Activated CD8-positive, alpha-beta memory T cell treated with anti-CD3 and anti-CD28 coated beads, Interleukin-2, amount 50 U/mL, for 1 hour (primary cell): ENCODE data around the gene IFI27.

Experiments used
- DNase-seq: peaks from one replicate; pipeline ENCODE4 v3.0.0-alpha.2; 2020; ENCODE audit errors: extremely low read depth

The IFI27 gene

DNA sequence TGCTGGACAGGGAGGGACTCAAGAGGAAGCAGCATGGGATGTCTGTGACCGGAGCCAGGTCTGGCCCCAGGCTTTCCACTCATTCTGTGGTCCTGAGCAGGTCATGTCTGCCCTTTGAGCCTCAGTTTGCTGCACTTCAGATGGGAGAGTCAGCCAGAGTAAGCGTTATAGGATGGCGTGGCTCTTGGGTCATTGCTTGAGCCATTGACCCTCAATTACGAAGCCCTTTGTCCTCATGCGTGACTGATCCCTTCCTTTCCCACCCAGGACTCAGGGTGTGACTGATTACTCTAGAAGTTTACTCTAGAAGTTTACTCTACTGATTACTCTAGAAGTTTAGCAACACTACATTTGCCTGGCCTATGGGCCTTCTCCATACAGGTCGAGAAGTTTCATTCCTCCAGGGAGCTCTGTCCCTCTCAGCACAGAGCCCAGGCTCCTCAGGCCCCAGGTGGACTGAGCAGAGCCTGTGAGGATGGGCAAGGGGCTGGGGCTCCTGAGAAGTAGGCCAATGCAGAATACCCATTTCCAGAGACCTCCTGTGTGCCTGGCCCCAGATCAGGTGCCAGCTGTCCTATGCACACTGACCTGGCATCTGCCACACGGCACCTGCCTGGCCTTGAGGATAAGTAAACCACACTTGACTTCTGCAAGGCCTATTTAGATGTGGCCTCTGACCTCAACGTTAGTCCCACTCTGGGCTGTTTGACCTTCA, 7.6 kb upstream of the IFI27 start:
- DNase-seq = no peak

DNA sequence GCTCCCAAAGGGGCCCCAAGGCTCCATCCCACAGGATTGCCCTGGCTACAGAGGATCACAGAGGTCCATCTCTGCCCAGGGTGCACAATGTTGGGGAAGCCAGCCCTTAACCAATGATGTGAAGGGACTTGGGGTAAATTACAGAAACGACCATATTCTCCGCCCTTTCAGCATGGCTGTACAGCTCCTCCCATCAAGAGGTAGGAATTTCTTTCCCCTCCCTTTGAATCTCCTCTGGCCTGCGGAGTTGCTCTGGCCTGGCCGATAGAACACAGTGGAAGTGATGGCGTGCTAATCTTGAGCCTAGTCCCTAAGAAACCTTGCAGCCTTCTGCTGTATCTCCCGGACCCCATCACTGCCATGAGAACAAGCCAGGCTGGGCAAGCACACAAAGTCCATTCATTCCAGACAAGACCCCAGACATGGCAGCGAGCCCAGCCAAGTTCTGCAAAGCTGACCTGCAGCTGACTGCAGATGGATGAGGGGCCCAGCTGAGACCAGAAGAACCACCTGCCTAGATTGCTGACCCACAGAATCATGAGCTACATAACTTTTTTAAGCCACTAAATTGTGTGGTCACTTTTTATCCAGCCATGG, 6.9 kb upstream of the IFI27 start:
- no peak for DNase-seq

DNA sequence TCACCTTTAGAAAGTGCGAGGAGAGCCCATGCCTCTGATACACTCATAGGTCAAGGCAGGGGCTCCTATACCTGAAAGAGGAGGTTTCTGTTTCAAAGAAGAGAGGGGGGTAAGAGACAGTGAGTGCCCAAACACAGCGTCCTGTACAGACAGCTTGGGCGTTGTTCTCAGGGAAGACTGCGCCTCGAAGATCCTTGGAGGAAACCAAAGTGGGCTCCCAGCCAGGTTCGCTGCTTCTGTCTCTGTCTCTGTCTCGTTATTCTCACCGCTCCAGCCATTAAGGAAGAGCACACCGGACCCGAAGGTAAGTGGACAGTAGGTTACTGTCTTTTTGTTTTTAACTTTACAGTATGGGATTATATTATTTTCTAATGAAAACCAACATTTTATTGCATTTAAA, 5.8 kb upstream of the IFI27 start:
- DNase-seq = no peak

DNA sequence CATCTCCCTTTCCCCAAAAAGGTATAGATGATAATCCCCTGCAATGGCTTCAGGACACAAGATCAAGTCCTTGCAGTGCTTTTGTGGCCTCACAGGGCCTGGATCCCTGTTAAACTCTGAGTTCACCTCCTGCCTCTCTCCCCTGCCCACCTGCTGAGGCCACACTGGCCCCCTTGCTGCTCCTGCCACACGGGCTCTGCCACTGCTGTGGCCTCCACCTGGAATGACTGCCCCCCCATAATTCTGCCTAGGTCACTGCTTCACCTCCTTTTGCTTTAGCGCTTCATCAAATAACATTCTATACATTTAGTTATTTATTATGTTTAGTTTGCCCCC, 653 bp upstream of the IFI27 start:
- DNase-seq = no peak

DNA sequence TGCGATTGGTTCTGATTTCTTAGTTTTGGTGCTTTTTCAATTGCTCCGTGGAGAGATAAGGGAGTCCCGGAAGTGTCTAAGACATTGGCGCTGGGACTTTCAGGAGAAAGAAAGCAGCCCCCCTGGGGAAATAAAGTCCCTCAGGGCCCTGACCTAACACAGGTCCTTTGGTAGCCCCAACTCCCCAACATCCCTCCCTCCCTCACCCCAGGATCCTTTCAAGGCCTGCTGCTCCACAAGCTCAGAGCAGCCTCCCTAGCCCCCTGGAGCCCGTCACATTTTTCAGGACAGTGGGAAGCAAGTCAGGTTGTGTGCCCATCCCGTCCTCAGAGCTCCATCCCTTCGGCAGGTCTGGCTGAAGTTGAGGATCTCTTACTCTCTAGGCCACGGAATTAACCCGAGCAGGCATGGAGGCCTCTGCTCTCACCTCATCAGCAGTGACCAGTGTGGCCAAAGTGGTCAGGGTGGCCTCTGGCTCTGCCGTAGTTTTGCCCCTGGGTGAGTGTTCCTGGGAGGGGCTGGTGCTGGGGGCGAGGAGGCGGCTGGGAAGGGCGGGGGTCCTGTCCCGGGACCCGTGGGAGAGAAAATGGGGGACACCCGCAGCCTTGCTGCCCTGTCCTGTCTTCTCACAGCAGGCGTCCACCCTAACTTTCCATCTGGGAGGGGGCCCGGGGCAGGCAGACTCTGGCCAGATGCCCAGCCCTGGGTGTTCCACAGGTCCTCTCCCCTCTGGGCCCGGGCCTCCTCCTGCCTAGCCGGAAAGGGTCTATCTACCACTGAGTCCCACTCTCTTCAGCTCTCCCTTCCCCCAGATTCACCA, 950 bp downstream of the IFI27 start:
- DNase-seq = no peak

DNA sequence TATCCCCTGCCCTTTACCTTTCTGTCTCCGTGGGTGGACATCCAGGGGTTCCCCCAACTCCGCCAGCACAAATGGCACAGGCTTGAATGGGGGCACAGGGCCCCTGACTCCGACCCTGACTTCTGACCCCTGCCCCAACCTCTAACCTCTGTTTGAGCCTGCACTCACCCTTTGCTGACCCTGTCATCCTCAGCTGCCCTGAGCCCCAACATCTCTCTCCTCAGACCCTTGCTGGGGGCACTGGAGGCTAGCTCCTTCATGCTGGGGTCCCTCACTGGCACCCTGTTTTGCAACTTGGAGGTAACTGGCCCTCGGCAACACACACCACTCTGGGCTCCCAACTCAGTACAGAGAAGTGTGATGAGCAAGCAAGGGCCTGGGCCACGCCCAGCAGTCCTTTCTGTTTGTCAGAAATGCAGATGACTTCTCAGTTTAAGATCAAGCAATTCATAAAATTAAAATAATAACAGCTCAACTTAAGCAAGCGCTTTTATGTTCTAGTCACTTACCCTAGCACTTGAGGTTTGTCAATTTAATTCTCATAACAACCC, 2.1 kb downstream of the IFI27 start:
- DNase-seq = no peak

DNA sequence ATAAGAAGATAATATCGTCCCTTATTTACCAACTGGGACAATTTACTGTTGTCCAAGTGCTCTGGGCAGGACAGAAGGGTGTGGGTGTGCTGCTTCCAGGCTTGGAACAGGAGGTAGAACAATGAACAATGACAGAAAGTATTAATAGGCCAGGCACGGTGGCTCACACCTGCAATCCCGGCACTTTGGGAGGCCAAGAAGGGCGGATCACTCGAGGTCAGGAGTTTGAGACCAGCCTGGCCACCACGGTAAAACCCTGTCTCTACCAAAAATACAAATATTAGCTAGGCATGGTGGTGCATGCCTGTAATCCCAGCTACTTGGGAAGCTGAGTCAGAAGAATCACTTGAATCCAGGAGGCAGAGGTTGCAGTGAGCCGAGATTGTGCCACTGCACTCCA, 2.5 kb downstream of the IFI27 start:
- no peak for DNase-seq

DNA sequence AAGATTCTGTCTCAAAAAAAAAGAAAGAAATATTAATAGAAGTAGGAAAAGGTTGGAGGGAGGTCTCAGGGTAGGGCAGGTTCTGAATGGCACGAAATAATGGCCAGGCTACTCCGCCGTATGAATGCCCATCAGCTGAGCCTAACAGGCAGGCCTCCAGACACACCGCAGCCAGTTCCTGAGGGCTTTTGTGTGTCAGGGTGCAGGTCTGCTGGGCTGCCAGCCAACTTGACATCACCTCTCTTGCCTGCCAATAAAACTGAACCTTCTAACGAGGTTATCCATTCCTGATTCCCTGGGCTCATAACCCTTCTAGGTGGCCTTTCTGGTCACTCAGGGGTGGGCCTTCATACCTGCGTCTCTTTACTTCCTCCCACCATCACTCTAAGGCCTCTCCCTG, 3.0 kb downstream of the IFI27 start:
- no peak for DNase-seq

DNA sequence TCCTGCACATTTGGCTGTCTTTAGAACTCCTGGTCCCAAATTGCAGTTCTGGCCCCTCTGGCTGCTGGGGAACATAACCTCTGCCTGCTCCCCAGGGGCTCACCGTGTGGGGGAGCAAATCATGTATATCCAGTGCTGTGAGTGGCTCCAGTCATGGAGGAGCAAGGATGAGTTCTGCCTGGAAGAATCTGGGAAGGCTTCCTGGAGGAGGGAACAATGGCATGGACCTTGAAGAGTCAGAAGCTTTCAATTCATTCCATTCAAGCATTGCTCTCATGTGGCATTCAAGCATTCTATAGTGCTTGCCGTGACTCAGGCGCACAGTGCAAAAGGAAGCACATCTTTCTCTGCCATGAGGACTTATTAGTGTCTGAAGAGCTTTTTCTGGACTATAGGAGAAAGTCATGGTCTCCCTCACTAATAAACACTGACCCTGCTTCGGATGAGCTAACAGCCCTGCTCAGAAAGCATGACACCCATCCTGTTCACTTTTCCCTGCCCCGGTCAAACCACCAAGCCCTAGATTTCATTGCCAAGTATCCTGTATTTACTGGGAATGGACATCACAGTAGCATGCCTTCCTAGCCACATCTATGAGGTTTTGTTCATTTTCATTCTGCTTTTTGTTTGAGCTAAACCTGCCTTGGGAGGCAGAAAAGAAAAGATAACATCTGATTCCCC, 3.5 kb downstream of the IFI27 start:
- DNase-seq = no peak

DNA sequence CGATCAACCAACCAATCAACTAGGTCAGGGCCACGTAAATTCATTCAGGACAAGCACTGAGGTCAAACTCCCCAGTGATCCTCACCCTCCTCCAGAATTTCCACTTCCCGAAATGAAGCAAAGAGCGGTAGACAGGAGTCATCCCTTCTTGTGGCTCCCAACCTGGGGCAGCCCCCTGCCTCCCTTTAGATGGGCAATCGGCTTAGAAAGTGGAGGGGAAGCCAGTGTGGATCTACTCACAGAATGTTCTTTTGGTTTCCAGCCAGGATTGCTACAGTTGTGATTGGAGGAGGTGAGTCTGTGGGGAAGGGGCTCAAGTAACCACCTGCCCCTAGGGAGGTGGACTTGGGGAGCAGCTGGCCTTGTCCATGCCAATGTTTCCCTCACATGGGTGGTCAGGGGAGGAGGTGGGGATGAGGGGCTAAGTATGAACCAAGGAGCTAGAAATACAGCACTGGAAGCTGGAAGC, 4.1 kb downstream of the IFI27 start:
- no peak for DNase-seq

DNA sequence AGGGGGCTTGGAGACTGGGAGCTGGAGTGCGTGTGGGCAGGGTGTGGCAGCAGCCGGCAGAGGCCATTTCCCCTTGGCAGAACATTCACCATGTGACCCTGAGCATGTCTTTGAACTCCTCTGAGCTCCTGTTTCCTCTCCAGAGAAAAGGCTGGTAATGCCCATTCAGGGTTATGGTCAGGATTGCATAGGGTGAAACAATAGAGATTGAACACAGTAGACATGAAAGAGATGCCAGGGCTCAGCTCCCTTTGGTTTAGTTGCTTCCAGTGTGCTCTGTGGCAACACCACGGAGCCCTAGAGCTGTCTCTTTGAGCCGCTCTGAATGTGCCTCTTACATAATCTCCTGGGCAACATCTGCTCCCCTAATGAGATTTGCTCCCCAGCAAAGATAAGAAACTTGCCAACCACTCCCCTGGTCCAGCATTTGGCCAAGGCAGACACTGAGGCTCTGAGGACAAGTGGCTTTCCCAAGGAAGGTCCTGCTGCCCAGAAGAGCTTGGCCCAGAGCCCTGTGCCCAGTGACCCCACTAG, 4.6 kb downstream of the IFI27 start:
- no peak for DNase-seq

DNA sequence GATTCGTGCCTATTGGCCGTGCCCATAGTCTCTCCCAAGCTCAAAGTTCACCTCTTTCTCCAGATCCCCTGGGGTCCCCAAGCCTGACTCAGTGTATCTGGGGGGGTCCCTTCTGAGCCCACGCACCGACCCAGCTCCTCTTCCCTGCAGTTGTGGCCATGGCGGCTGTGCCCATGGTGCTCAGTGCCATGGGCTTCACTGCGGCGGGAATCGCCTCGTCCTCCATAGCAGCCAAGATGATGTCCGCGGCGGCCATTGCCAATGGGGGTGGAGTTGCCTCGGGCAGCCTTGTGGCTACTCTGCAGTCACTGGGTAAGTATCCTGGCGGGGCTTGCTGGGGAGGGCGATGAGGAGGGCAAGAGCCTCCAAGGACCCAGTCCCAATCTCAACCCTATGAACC, 5.1 kb downstream of the IFI27 start:
- DNase-seq = no peak

DNA sequence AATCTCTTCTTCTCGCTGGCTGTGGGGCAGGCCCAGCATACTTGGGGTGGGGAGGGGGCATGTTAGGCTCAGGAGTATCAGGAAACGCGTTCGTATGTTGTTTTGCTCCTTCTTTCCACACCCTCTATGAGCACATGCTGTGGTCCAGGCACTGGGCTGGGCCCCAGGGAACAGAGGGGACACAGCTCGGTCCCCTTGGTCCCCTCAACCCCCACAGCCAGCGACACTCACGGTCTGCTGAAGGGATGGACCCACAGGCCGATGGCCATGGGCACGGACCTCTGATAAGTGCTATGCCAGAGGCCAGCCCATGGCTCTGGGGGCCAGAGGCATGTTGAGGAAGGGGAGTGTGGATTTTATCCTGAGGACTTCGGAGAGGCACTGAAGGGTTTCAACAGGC, 6.2 kb downstream of the IFI27 start:
- no peak for DNase-seq

DNA sequence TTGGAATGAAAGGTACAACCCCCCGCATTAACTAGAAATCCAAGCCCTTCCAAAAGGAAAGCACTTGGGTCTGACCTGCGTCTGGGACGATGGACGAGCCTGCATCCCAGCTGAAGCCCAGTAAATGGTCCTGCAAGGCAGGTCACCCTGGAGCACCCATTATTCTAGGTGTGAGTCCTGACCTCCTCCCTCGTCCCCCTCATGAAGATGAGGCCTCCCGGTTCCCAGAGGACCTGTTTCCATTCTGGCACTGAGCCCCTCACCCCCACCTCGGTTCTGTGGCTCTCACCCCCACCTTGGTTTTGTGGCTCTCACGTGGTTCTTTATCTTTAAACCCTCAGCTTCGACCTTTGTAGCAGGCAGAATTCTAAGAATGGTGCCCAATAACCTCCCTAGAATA, 7.3 kb downstream of the IFI27 start:
- no peak for DNase-seq

DNA sequence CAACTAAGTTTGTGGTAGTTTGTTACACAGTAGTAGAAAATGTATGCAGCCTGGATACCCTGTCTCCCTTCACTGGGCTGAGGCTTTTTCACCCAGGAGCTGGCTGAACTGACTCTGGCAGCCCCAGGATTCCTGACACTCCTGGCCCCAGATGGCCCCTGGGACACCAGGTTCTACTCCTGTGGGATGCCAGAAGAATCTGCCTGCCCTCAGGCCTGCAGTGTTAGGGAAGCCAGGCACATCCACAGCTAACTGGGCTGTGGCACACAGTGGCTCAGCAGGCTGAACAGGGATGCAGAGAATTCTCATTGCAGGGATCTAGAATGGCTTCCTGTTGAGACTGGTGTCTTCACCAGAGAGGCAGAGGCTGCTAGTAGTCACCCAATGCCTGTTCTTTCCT, 8.5 kb downstream of the IFI27 start:
- DNase-seq = no peak

DNA sequence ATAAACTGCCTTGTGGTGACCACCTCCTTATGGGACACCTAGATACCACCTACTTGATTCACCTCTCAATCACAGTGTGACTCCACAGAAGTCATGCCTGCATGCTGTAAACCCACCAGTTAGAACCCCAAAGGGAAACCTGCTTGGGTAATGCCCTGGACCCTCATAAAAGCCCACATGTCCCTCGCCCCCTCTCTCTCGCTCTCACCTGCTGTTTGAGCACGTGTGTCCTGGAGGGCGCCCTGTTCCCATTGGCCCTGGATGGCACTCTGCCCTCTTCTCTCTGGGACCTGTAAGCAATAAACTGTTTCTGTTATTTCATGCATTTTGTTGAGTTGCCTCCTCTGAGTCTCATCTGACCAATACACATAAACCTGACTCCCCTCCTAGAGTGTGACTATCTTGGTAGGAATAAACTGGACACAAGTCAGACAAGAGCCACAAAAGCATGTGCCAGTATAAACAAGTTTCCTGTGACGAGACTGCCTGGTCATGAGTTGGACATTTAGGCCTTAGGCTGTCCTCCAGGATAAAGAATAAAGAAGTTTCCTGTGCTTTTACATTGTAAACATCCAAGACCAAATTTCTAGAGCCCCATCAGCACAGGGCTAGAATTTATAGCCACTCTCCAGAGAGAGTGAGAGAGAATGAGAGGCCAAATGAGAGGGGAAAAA, 10.3 kb downstream of the IFI27 start:
- DNase-seq = no peak

DNA sequence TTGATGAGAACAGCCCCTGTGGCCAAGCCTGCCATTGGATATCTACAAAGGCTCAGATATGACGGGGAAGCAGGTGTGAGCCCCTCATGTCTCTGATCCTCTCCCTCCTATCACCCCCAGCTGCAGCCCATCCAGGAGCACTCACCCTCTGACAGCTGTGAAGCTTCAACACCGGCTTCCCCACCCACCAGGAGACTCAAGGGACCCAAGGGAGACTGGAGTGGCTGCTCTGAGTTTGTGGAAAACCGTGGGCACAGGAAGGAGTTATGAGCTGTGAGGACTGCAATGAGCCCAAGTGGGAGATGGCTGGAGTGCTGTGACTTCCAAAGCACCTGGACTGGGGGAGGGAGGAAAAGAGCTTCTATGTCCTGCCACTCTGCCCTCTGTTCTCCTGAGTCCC, 10.9 kb downstream of the IFI27 start:
- no peak for DNase-seq

DNA sequence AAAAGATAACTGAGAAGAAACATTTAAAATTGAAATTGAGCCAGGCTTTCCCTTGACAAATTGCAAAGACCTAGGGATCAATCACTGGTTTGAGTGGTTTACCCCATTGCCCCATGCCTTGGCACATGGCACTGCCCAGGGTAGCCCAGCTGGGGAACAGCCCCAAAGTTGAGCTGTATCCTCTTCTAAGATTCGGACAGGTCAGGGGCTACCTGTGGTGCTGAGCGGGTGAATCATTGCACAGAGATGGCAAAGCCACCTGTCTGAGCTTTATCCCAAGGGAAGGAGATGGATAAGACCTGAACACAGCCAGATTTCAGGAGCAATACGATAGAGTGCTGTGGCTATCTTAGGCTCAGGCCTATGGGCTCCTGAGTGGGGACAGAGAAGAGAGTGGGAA, 11.9 kb downstream of the IFI27 start:
- no peak for DNase-seq

DNA sequence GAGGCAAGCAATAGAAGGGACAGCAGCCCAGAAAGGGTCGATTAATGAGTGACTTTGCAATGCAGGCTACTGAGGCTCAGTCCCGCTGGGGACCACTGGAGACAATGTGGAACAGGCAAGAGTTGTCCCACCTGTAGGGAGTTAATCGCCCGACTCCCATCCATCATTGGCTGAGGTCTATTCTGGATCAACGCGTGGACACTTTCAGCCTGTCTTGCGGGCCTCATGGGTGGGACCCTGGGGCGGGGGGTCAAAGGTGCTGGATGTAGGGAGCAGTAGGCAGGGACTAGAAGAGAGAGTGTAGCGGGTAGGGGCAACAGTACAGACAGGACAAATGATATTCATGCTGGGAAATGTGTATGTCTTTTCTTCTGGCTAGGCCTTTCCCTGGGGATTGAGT, 12.8 kb downstream of the IFI27 start:
- DNase-seq = no peak

DNA sequence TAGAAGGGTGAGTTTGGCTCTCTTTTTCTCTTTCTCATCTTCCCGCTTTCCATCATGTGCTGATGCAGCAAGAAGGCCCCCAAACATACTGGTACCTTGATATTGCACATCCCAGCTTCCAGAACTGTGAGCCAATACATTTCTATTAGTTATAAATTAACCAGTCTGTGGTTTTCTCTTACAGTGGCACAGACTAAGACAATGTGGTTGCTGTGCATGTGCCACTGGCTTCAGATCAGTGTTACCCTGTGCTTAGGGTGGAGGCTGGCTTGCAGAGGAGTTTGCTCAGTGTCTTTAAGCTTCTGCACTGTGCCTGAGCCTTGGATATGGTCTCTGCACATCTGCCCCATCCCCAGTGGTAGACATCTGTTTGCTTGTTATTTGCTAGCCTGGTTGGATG, 13.3 kb downstream of the IFI27 start:
- DNase-seq = no peak

DNA sequence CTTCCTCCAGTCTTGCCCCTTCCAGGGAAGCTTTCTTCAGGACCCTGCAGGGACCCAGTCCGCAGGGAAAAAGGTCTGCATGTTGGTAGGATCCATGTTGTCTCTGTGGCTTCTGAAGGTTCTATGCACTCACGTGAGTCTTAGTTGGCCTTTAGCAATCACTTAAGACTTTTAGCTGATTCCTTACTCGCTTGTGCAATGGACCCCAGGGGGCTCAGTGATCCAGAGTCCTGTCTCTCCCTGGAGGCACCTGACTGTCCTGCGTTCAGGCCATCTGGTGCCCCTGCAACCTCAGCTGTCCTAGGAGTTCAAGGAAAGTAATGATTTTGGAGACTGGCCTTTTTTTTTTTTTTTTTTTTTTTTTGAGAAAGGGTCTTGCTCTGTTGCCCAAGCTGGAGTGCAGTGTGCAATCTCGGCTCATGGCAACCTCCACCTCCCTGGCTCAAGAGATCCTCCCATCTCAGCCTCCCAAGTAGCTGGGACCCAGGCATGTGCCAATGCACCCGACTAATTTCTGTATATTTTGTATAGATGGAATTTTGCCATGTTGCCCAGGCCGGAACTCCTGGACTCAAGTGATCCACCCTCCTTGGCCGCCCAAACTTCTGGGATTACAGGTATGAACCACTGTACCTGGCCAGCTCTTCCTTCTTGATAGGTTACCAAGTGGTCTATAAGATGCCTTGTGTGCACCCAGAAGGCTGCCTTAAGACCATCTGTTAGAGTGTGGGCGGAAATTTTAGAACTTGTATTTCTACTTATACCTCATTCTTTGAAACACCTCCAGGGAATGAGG, 14.2 kb downstream of the IFI27 start:
- DNase-seq = no peak
